Keratinocyte (primary cell): ENCODE results near the gene ITIH4.

Source experiments
- CTCF ChIP-seq, 3 experiments: IDR thresholded peaks in 1 of 3; conservative IDR thresholded peaks in 1 of 3; optimal IDR thresholded peaks in 1 of 3; 2 replicates in 2 of 3; 3 replicates in 1 of 3; pipeline versions ENCODE3 to v1.5.1; 2011; ENCODE audit warnings: low read length in 3 of 3, mild to moderate bottlenecking in 3 of 3, moderate library complexity in 2 of 3, control low read depth in 1 of 3, inconsistent platforms in 1 of 3; ENCODE audit not compliant: insufficient read depth in 2 of 3; ENCODE audit errors: extremely low read depth in 1 of 3
- EZH2 ChIP-seq: IDR thresholded peaks from one replicate; pipeline ENCODE4 v1.6.1; 2012; ENCODE audit warnings: inconsistent platforms, mild to moderate bottlenecking, low read length, moderate library complexity

- TF ChIP-seq EZH2 (no peak), CTCF (optimal IDR thresholded peaks at IDR 0.05 in 1 of 3, IDR thresholded peaks at IDR 0.05 in 1 of 3, conservative IDR thresholded peaks at IDR 0.05 in 1 of 3; ENCODE audit: extremely low read depth in 1 of 3, insufficient read depth in 2 of 3, low read length in 3 of 3) (peak in 1 of 3 experiments; percentile 3)
Measured at GRCh38 chr3:52770496-52771333, 59.8 kb downstream of the ITIH4 start, which contains the start of gene NEK4.
